Activated naive CD4-positive, alpha-beta T cell treated with anti-CD3 and anti-CD28 coated beads, Interleukin-2, amount 10 ng/mL, durations not matched to agents 7 days and 5 days (primary cell): ENCODE results near the gene CHIT1.

Experiments
- CTCF ChIA-PET: fragments of 350-600 bp; sonication (Branson Sonifier 250); formaldehyde crosslinking; loops from one replicate; lab custom pipeline; 2021; ENCODE audit warnings: antibody characterized with exemption; lab: Charles Lee
- DNase-seq: peaks from one replicate; pipeline ENCODE4 v3.0.0-alpha.2; 2020
- H3K27ac Mint-ChIP-seq: one replicate; pipeline ENCODE4 v1.8.0; 2021; ENCODE audit warnings: mild to moderate bottlenecking, moderate library complexity, mixed read lengths
- H3K27me3 Mint-ChIP-seq: one replicate; pipeline ENCODE4 v1.8.0; 2021; ENCODE audit warnings: mild to moderate bottlenecking, mixed read lengths
- H3K36me3 Mint-ChIP-seq: one replicate; pipeline ENCODE4 v1.8.0; 2021; ENCODE audit warnings: mixed read lengths
- H3K4me1 Mint-ChIP-seq: one replicate; pipeline ENCODE4 v1.8.0; 2021; ENCODE audit warnings: mixed read lengths
- H3K4me3 Mint-ChIP-seq: one replicate; pipeline ENCODE4 v1.8.0; 2021; ENCODE audit warnings: mild to moderate bottlenecking, moderate library complexity, mixed read lengths
- H3K9me3 Mint-ChIP-seq: one replicate; pipeline ENCODE4 v1.8.0; 2021; ENCODE audit warnings: mixed read lengths

CHIT1 gene

DNA sequence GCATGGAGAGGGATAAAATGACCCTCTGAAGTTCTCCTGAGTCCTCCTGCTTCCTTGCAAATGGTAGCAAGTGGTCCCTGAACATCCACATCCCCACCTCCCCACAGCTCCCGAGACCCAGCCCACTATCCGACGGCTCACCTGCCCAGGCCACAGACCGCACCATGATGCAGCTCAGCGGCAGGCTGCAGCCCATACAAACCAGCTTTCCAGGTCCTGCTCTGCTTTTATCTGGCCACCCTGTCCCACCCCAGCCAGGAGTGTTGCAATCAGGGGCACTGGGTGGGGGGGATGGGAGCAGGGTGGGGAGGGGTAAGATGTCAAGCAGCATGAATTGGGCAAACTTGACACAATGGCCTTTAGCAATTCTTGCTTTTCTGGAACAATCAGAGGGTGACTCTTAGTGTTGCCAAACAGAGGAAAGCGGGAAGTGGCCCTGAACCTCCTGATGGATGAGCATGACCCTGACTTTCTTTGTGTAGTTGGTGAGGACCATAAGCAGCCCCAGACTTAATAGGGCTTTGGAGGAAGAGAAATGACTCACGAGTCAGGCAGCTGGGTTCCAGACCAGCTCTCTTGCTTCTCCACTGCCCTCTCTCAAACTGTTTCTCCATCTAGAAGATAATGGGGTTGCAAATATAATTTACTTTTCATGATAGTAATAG lies at the start of gene CHIT1:
Gene CHIT1 (minus strand): TSS at position 203 of the 665 bp plus-strand sequence. CDS start 37 bp downstream, at position 166.
- H3K4me3 Mint-ChIP-seq = no peak within 1 kb of the TSS
- H3K27ac Mint-ChIP-seq = no peak within 1 kb of the TSS

DNA sequence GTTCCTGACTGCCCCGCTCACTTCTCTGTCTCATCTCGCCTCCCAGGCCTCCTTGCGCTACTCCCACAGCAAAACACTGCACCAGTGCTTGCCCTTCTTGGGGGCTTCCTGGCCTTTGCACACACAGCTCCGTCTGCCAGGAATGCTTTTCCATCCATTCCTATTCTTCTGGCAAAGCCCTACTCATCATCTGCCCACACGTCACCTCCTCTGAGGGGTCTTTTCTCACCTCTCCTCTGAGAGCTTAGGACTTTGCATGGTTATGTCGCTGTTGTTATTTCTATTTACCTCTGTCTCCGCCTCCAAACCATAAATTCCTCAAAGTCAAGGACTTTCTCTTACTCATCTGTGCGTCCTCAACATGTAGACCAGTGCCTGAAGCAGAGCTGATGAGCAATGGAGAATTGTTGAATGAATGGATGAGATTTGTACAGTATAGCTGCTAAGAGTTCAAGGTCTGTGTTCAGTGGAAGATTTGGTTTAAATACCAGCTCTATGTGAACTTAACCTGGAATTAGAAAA lies 49.5 kb upstream of the CHIT1 start:
- no peak for DNase-seq
- CTCF ChIA-PET = interaction anchor here (0.6 to 13.0 kb wide), 6 partner anchors 9 to 58 kb away, joined by 3 to 189 read pairs (median 28); partner anchors contain the start of gene BTG2
- Mint-ChIP-seq H3K4me3 (no peak overlapping the region), H3K9me3 (no peaks in the 10 kb centered on the region), H3K36me3 (no peaks in the 10 kb centered on the region), H3K4me1 (peaks cover 64% of the 10 kb centered on the region), H3K27ac (peak overlapping the region; percentile 13), H3K27me3 (no peaks in the 10 kb centered on the region)

More for the DNA sequence above, at the start of gene CHIT1:
- Mint-ChIP-seq H3K9me3 (peaks cover under 1% of the 10 kb centered on the region), H3K27me3 (peaks cover 67% of the 10 kb centered on the region), H3K36me3 (no peaks in the 10 kb centered on the region), H3K4me1 (no peaks in the 10 kb centered on the region)
- no peak for DNase-seq
- CTCF ChIA-PET = no interaction called here

DNA sequence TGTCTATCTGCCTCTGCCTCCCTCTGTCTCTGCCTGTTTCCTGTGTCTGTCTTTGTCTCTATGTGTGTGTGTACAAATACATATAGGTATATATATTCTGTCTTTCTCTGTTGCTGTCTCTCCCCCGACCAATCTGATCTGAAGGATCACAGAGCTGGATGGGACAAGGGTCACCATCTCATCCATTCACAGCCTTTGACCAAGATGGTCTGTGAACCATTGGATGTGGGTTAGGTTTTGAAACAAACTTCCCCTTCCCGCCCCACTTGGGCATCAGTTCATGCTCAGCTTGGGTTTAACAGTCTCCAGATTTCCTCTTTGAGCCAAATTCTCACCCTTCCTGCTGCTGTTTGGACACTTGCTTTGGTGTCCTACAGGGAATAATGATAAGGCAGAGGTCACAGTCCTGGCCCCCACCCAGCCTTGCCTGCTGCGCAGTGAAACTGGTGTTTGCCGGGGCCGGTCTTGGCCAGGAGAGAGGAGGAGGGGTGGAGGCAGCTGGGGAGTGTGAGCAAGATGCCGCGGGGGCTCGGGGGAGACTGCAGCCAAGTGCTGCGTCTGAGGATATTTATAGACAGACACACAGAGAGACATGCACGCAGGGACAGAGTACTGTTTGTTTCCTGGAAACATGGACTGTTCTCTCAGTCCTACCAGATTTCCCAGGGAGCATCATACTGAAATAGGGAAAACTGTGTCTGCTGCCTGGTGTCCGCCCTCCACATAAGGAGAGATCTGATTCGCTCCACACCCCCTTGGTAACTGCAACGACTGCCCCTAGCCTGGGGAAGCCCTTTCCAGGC lies 48.8 kb upstream of the CHIT1 start:
- H3K27me3 Mint-ChIP-seq = no peaks in the 10 kb centered on the region
- no peaks in the 10 kb centered on the region for H3K9me3 Mint-ChIP-seq
- no peaks in the 10 kb centered on the region for H3K36me3 Mint-ChIP-seq
- H3K4me1 Mint-ChIP-seq = peaks cover 70% of the 10 kb centered on the region
- peak; percentile 40 for DNase-seq
- H3K27ac Mint-ChIP-seq = peak overlapping the region; percentile 70
- peak overlapping the region; percentile 3 for H3K4me3 Mint-ChIP-seq
- CTCF ChIA-PET = interaction anchor here (0.6 to 13.0 kb wide), 9 partner anchors 9 to 468 kb away, joined by 3 to 189 read pairs (median 10); partner anchors contain the start of gene BTG2

DNA sequence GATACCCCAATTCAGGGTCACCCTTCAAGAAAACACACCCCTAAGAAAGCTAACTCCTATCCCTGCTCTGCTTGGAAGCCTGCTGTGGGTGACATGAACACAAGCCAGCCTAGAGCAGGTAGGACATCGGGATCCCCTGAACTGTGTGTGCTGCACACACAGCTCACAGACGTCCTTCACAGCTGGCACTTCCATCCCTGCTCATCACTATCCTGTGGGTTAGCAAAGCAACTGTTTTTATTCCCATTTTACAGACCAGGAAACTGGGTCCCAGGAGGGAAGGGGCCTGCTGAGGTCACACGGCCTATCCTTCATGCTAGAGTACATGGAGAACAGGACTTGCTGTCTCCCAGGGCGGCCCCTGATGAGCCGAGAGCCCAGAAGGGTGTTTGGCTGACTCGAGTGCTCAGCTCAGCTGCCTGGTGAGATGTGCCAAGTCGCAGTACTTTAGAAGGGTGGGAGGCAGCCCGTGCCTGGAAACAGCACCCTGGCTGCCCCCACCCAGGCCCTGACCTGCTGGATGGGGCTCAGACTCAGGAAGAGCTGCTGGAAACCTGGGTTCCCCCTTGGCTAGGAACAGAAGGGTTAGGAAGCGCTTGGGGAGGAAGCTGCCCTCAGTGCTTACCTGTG lies 47.6 kb upstream of the CHIT1 start:
- H3K27me3 Mint-ChIP-seq = no peaks in the 10 kb centered on the region
- peak overlapping the region; percentile 3 for H3K4me3 Mint-ChIP-seq
- CTCF ChIA-PET = interaction anchor here (0.8 to 13.0 kb wide), 9 partner anchors 8 to 210 kb away, joined by 3 to 189 read pairs (median 10); partner anchors contain the start of gene BTG2

DNA sequence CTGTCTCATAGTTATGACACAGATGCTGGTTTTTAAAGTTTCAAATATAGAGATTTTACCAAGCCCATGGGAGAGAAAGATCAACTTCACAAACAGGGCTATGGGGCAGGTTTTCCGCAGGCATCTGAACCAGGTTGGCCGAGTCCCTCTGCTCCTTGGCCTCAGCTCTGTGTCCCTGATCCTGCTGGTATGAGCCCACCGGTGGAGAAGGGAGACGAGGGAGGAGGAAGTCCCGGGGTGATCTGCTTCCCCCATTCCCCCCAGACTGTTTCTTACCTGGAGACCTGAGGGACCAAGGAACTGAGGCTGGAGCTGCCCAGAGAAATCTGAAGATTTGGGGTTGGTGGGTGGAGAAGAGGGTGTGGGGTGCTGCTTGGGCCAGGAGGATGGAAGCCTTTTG lies 46.9 kb upstream of the CHIT1 start:
- no peaks in the 10 kb centered on the region for H3K9me3 Mint-ChIP-seq
- H3K27me3 Mint-ChIP-seq = no peaks in the 10 kb centered on the region
- peak overlapping the region; percentile 49 for H3K27ac Mint-ChIP-seq
- CTCF ChIA-PET = interaction anchor here (1.6 to 13.0 kb wide), 6 partner anchors 9 to 67 kb away, joined by 9 to 189 read pairs (median 60); partner anchors contain the start of gene BTG2
- DNase-seq = no peak
- H3K4me1 Mint-ChIP-seq = peaks cover 74% of the 10 kb centered on the region
- H3K4me3 Mint-ChIP-seq = no peak overlapping the region
- no peaks in the 10 kb centered on the region for H3K36me3 Mint-ChIP-seq

More for the DNA sequence above, 47.6 kb upstream of the CHIT1 start:
- no peak for DNase-seq
- Mint-ChIP-seq H3K36me3 (no peaks in the 10 kb centered on the region), H3K9me3 (no peaks in the 10 kb centered on the region), H3K4me1 (peaks cover 72% of the 10 kb centered on the region), H3K27ac (peak overlapping the region; percentile 70)

DNA sequence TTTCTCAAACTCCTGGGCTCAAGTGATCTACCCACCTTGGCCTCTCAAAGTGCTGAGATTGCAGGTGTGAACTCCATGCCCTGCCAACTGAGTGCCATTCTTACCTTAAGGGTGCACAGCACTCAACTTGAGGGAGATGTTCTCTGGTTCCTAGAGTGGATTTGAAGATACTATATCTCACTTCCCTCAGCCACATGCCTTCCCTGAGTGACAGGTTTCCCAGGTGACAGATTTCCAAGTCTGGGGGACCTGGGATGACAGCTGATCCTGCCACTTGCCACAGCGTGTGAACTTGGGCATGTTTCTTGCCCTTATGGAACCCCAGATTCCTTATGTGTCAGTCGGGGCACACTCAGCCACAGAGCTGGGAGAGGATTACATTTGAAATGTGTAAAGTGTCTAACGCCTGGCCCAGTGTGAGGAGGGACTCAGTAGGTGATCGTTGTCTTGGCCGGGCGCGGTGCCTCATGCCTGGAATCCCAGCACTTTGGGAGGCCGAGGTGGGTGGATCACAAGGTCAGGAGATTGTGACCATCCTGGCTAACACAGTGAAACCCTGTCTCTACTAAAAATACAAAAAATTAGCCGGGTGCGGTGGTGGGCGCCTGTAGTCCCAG lies 46.3 kb upstream of the CHIT1 start:
- Mint-ChIP-seq H3K4me1 (peaks cover 80% of the 10 kb centered on the region), H3K4me3 (no peak overlapping the region), H3K27me3 (no peaks in the 10 kb centered on the region), H3K36me3 (no peaks in the 10 kb centered on the region), H3K27ac (no peak overlapping the region), H3K9me3 (no peaks in the 10 kb centered on the region)
- CTCF ChIA-PET = interaction anchor here (0.6 to 13.0 kb wide), 7 partner anchors 9 to 273 kb away, joined by 3 to 189 read pairs (median 48); partner anchors contain the start of gene BTG2
- no peak for DNase-seq

DNA sequence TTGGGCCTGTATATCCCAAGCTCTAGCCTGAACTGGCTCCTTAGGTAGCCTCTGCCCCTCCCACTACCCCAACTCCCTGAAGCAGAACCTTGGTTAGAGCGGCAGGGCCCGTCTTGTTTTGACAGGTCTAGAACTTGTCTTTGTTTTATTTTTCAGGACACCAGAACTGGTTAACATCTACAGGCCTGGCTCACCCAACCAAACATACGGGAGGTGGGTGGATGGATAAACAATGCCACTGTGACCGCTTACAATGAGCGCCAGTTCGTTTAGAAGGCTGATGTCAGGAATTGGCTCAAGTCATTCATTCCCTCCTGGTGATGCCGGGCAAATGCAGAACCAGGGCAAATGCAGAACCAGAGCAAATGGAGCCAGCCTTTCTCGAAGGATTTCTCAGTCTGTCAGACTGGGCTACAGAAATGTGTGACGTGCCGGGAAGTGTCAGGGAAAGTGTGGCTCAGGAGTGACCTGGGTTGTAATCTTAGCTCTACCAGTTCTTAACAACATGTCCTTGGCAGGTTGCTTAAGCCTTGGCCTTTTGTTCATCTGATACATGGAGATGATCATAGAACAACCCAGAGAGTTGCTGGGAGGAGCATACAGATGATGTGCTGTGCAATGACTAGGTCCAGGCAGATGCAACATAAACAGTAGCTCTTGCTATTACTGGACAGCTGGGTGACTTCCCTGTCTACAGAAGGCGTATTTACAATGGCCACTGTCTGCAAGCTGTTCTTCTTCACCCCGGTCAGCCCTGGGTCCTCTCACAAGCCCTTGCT lies 45.3 kb upstream of the CHIT1 start:
- H3K27ac Mint-ChIP-seq = peak overlapping the region; percentile 71
- H3K9me3 Mint-ChIP-seq = no peaks in the 10 kb centered on the region
- DNase-seq = no peak
- peaks cover 78% of the 10 kb centered on the region for H3K4me1 Mint-ChIP-seq
- H3K4me3 Mint-ChIP-seq = peak overlapping the region; percentile 67
- no peaks in the 10 kb centered on the region for H3K27me3 Mint-ChIP-seq
- no peaks in the 10 kb centered on the region for H3K36me3 Mint-ChIP-seq
- CTCF ChIA-PET = interaction anchor here (0.6 to 13.0 kb wide), 12 partner anchors 14 to 272 kb away, joined by 3 to 189 read pairs (median 3); partner anchors contain the start of gene BTG2

DNA sequence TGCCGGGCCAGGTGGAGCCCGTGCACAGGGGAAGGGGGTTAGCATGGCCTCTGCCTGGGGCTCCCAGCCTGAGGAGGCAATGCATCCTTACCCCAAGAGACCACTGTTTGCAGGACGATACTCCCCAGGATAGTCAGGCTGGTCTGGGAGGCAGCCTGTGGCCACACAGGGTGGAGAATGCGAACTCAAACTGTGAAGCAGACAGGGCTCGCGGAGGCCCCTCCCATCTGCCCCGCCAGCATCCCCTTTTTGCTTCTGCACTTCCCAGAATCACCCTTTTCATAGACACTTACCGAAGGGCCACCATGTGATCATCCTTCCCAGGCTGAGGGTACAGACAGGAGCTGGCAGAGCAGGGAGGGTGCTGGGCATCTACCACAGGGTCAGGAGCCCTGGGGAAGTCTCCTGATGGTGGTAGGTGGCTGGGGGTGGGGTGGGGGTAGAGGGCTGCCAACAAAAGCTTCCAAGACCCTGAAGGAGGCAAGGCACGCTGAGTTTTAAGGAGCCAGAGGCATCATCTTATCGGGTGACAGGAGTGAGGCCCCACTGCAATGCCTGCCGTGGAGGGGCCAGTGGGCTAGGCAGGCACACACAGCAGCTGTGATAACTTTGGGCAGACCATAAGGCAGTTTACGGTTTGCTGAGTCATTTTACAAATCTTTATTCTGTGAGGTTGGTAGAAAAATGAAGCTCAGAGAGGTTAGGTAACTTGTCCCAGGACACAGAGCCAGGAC lies 44.6 kb upstream of the CHIT1 start:
- Mint-ChIP-seq H3K27ac (peak overlapping the region; percentile 84), H3K36me3 (no peaks in the 10 kb centered on the region), H3K4me1 (peaks cover 75% of the 10 kb centered on the region), H3K9me3 (no peaks in the 10 kb centered on the region), H3K27me3 (no peaks in the 10 kb centered on the region), H3K4me3 (peak overlapping the region; percentile 67)
- CTCF ChIA-PET = interaction anchor here (0.8 to 13.0 kb wide), 10 partner anchors 14 to 215 kb away, joined by 3 to 189 read pairs (median 3); partner anchors contain the start of gene BTG2
- DNase-seq = no peak

DNA sequence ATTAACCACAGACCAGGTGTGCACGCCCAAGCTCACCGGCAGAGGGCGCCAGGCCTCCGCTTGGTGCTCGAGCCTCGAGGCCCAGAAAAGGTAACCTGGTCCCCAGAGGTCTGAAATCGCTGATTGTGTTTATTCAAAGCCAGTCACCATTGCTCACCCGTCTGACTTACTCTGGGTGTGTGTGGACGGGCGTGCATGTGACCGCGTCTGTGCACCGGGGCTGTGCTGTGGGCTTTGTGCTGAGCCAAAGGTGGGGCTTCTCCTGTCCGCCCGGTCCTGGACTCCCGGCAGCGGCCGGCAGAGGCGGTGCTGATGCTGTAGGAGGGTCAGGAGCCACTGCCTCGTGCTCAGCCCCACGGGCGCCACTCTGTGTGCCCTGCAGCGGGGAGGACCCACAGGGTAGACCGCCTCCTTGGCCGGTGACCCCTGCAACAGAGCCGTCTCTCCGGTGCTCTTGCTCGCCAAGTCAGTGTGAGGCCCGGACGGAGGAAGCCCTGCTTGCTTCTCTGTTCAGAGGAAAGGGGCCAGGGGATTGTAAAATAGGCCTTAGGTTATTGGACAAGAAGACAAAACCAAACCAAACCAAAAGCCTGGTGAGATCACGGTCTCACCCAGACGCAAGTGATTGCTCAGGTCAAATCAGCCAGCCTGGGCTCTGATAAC lies 43.9 kb upstream of the CHIT1 start:
- peaks cover 68% of the 10 kb centered on the region for H3K4me1 Mint-ChIP-seq
- H3K27me3 Mint-ChIP-seq = no peaks in the 10 kb centered on the region
- no peaks in the 10 kb centered on the region for H3K9me3 Mint-ChIP-seq
- CTCF ChIA-PET = interaction anchor here (0.7 to 13.0 kb wide), 16 partner anchors 8 to 215 kb away, joined by 3 to 591 read pairs (median 8); partner anchors contain the start of genes BTG2 and FMOD
- peak; percentile 93 for DNase-seq
- H3K4me3 Mint-ChIP-seq = peak overlapping the region; percentile 67
- H3K36me3 Mint-ChIP-seq = no peaks in the 10 kb centered on the region
- H3K27ac Mint-ChIP-seq = peak overlapping the region; percentile 84

DNA sequence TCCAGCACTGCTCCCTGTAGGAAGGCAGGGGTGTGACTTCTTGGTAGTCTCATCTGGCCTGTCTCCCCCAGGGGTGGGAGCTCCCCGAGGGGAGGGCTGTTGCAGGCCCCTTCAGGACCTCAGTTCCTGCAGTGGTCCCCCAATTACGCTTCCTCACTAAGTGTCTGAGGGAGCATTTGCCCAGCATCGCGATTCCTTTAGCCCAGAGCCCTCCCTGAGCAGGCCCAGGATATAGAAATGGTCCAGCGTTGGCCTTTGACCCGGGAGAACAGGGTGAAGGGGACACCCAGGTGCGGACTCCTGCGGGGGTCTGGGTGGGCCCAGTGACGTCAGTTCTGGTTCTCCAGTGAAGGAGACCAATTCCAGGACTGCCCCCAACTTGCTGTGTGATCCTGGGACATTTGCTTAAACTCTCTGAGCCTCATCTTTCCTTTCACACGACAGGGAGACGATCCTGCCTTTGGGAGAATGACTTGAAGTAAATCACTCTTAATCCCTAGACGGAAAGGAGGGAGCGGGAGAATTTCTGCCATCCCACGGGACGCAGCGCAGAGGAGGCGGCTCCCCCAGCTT lies 43.2 kb upstream of the CHIT1 start:
- no peak for DNase-seq
- no peaks in the 10 kb centered on the region for H3K27me3 Mint-ChIP-seq
- peak overlapping the region; percentile 67 for H3K4me3 Mint-ChIP-seq
- CTCF ChIA-PET = interaction anchor here (0.7 to 13.0 kb wide), 12 partner anchors 9 to 216 kb away, joined by 3 to 591 read pairs (median 6); partner anchors contain the start of genes BTG2 and FMOD
- no peaks in the 10 kb centered on the region for H3K36me3 Mint-ChIP-seq
- no peaks in the 10 kb centered on the region for H3K9me3 Mint-ChIP-seq
- H3K4me1 Mint-ChIP-seq = peaks cover 66% of the 10 kb centered on the region
- H3K27ac Mint-ChIP-seq = peak overlapping the region; percentile 84

DNA sequence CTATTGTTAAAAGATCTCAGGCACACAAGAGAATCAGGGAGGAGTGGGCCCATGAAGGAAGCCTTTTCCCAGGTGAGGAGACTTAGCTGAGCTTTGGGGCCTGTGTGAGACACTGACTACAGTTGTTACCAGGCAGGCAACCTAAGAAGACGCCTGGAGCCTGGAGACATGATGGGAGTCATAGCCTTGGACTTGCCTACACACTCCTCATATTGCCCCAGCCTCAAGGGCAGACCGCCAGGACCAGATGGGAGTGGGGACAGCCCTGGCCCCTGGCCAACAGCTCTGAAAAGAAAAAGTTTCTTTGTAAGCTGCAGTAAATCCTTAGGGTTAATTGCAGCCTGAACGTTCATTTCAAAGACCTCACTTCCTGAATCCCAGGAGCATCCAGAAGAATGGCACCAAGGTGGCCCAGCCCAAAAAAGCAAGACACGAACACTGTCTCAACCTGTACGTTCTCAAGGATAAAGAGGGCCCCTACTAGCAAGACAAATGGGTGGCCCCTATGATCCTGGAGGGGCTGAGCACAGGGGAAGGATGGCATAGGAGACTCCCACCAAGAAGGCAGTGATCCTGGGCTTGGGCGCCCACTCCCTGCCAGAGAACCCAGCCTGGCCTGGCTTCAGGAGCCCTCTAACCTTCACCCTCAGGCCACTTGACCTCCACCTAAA lies 42.6 kb upstream of the CHIT1 start:
- peaks cover 66% of the 10 kb centered on the region for H3K4me1 Mint-ChIP-seq

More for the DNA sequence above, 42.6 kb upstream of the CHIT1 start:
- no peak for DNase-seq
- CTCF ChIA-PET = interaction anchor here (0.9 to 13.0 kb wide), 11 partner anchors 11 to 232 kb away, joined by 3 to 591 read pairs (median 25); partner anchors contain the start of genes BTG2 and FMOD
- H3K36me3 Mint-ChIP-seq = no peaks in the 10 kb centered on the region
- no peaks in the 10 kb centered on the region for H3K27me3 Mint-ChIP-seq
- H3K27ac Mint-ChIP-seq = no peak overlapping the region
- no peaks in the 10 kb centered on the region for H3K9me3 Mint-ChIP-seq
- H3K4me3 Mint-ChIP-seq = no peak overlapping the region
